Sigmoid colon (tissue), 7 donors: Measurements from ENCODE around the gene HTT. TPM values are rescaled to one million over a fixed set of nuclear protein-coding genes. Genes with fewer than 3 reads are reported as not detected.
A peak's percentile ranks its signal among the peaks of the same experiment; 100 is the strongest.

Experiments used
- DNase-seq: peaks from one replicate; pipeline ENCODE4 v3.0.0-alpha.2; 2019
- H3K27ac ChIP-seq, 4 donors: fragments of 200-600 bp; sonication (generic); one replicate each; pipeline ENCODE4 v1.5.1; 2016 to 2019; ENCODE audit warnings: mild to moderate bottlenecking in 1 of 4
- H3K27me3 ChIP-seq, 3 donors: fragments of 200-600 bp; sonication (generic); one replicate each; pipeline ENCODE4 v1.5.1; 2019; ENCODE audit warnings: mild to moderate bottlenecking in 1 of 3
- H3K36me3 ChIP-seq, 4 donors: fragments of 200-600 bp; sonication (generic); one replicate each; pipeline ENCODE4 v1.5.1; 2016 to 2019
- H3K4me1 ChIP-seq, 4 donors: fragments of 200-600 bp; sonication (generic); one replicate each; pipeline ENCODE4 v1.5.1; 2017 to 2019
- H3K4me3 ChIP-seq, 4 donors: fragments of 200-600 bp; sonication (generic); one replicate each; pipeline ENCODE4 v1.5.1; 2017 to 2019; ENCODE audit warnings: mild to moderate bottlenecking in 2 of 4, moderate library complexity in 1 of 4
- H3K9me3 ChIP-seq, 4 donors: fragments of 200-600 bp in 3 of 4; sonication (generic) in 3 of 4; one replicate each; pipeline versions ENCODE4 v1.5.1 to v1.6.1; 2013 to 2019
- EP300 ChIP-seq, 4 donors: sonication (generic); formaldehyde crosslinking; IDR thresholded peaks; one replicate each; pipeline ENCODE4 v1.6.1; 2017; ENCODE audit warnings: antibody characterized with exemption in 4 of 4
- POLR2A ChIP-seq, 2 donors: fragments of 450-650 bp; IDR thresholded peaks; one replicate each; pipeline ENCODE4 v1.6.1; 2016; ENCODE audit warnings: antibody characterized with exemption in 2 of 2, mild to moderate bottlenecking in 2 of 2, moderate library complexity in 2 of 2
- POLR2AphosphoS5 ChIP-seq, 4 donors: sonication (generic); formaldehyde crosslinking; IDR thresholded peaks; one replicate each; pipeline ENCODE4 v1.6.1; 2017; ENCODE audit warnings: antibody characterized with exemption in 4 of 4
- WGBS, 2 donors: extraction: QIAGEN DNeasy Blood & Tissue Kit; methylation state at CpG; one replicate each; pipeline ENCODE4 v1.1.7; 2013; 5-methylcytosine and 5-hydroxymethylcytosine counted together
- intact Hi-C: fragments of 100-400 bp; cut with DNase I; formaldehyde crosslinking; loops from one replicate; pipeline ENCODE4 v1.15.1; 2023
- polyA plus RNA-seq, 3 donors: library from polyadenylated mRNA; stranded (reverse); fragments of 200-250 nt; gene quantifications; one replicate each; pipeline ENCODE4 v1.2.3, GENCODE V29; 2013
- total RNA-seq, 4 donors: library from RNA; depleted of rRNA; stranded (reverse); fragments of >200 nt; gene quantifications; one replicate each; pipeline ENCODE4 v1.1.0, GENCODE V29; 2016
- TF ChIP-seq, protein P1 (sequence below), 4 experiments: fragments of 450-650 bp in 3 of 4; fragments of 200-600 bp in 1 of 4; IDR thresholded peaks; one replicate each; pipeline ENCODE4 v1.5.1; 2016 to 2019; ENCODE audit warnings: antibody characterized with exemption in 4 of 4, mild to moderate bottlenecking in 3 of 4, moderate library complexity in 2 of 4
- donor health status: healthy with polysubstance abuse.
- donor health status: Bipolar disorder and iron deficiency.
- donor health status: healthy.

HTT gene
- total and polyA plus RNA-seq, 7 donors, result 6.5 to 41.5 (median 22.7) TPM

DNA sequence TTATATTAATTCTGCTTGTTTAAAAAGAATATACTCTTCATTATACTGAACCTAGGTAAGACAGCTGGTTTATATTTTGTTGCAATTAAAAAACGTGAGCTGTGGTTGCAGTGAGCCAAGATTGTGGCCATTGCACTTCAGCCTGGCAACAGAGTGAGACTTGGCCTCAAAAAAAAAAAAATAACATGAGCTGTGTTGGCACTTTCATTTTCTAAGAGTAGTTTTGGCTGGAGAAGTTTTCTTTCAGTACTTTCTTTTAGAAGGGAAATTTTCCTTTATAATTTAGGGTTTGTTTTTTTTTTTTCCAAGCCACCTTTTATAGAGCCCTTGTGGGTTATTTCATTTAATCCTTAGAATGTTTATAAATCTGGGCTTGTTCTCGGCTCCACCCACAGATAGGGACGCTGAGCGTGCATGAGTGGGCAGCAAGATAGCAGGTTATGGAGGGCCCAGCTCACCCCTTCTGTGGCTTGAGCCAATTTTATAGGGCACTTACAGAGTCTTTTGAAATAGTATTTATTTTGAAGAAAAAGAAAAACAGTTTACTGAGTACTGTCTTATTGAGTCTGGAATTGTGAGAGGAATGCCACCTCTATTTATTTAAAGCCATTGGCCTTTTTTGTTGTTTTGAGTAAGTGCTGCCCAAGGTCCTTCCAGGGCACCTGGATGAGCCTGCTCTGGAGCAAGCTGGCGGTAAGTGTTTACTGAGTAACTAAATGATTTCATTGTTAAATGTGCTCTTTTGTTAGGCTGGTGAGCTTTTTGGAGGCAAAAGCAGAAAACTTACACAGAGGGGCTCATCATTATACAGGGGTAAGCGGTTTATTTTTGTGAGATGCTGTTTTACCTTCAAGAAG is 60.9 kb downstream of the HTT start:
- TF ChIP-seq EP300 (IDR thresholded peaks at IDR 0.05) (no peak), POLR2AphosphoS5 (IDR thresholded peaks at IDR 0.05) (no peak), POLR2A (IDR thresholded peaks at IDR 0.05) (no peak)
- TF ChIP-seq, protein P1, sequence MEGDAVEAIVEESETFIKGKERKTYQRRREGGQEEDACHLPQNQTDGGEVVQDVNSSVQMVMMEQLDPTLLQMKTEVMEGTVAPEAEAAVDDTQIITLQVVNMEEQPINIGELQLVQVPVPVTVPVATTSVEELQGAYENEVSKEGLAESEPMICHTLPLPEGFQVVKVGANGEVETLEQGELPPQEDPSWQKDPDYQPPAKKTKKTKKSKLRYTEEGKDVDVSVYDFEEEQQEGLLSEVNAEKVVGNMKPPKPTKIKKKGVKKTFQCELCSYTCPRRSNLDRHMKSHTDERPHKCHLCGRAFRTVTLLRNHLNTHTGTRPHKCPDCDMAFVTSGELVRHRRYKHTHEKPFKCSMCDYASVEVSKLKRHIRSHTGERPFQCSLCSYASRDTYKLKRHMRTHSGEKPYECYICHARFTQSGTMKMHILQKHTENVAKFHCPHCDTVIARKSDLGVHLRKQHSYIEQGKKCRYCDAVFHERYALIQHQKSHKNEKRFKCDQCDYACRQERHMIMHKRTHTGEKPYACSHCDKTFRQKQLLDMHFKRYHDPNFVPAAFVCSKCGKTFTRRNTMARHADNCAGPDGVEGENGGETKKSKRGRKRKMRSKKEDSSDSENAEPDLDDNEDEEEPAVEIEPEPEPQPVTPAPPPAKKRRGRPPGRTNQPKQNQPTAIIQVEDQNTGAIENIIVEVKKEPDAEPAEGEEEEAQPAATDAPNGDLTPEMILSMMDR (IDR thresholded peaks at IDR 0.05), result no peak
- intact Hi-C loops, result no loop called here
- Histone ChIP-seq H3K9me3 (no peaks in the 10 kb centered on the region), H3K36me3 (peaks cover 16 to 76% (median 37%) of the 10 kb centered on the region in 4 donors), H3K4me3 (peak overlapping the region in 3 of 4 donors; percentile 7 to 34 (median 10)), H3K4me1 (peaks cover 0 to 20% (median 6%) of the 10 kb centered on the region in 4 donors), H3K27ac (peak overlapping the region; percentile 41 to 64 (median 58)), H3K27me3 (no peaks in the 10 kb centered on the region)
- 66 to 75% methylated on average over 6 of the region's 6 CpGs for WGBS, 2 donors
- DNase-seq, result no peak

DNA sequence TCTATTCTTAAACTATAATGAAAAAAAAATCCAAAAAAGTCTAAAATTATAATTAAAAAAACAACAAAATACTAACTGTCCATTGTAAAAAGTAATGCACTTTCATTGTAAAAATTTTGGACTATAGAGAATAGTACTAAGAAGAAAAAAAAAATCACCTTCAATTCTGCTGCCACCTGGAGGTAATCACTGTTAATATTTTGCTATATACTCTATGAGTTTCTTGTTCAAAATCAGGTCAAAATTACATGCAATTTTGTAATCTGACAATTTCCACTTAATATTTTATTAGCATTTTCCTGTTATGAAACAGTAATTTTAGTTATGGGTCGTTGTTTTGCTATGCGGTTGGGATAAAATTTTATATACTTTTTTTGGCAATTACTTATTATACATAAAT is 62.0 kb downstream of the HTT start:
- no peak for TF ChIP-seq POLR2AphosphoS5 (IDR thresholded peaks at IDR 0.05)
- no peak for TF ChIP-seq POLR2A (IDR thresholded peaks at IDR 0.05)
- TF ChIP-seq, protein P1 (IDR thresholded peaks at IDR 0.05), result no peak
- TF ChIP-seq EP300 (IDR thresholded peaks at IDR 0.05), result no peak
- intact Hi-C loops, result no loop called here
- H3K4me1 ChIP-seq, result peaks cover 0 to 20% (median 6%) of the 10 kb centered on the region in 4 donors
- WGBS, 2 donors, result 91 to 96% methylated on average over 2 of the region's 2 CpGs
- peaks cover 10 to 76% (median 31%) of the 10 kb centered on the region in 4 donors for H3K36me3 ChIP-seq
- H3K27me3 ChIP-seq, result no peaks in the 10 kb centered on the region
- H3K9me3 ChIP-seq, result no peaks in the 10 kb centered on the region
- H3K4me3 ChIP-seq, result no peak overlapping the region
- peak overlapping the region in 1 of 4 donors; percentile 61 for H3K27ac ChIP-seq
- DNase-seq, result no peak

DNA sequence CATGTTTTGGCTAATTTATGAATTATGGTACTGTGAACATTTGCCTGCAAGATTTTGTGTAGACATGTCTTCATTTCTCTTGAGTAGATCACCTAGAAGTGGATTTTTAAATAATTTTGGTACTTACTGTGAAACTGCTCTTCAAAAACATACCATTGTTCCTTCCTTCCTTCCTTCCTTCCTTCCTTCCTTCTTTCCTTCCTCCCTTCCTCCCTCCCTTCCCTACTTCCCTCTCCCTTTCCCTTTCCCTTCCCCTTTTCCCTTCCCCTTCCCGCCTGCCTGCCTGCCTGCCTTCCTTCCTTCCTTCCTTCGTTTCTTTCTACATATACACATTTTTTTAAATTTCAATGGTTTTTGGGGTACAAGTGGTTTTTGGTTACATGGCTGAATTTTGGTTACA is 63.4 kb downstream of the HTT start:
- no peak for DNase-seq
- peaks cover 0 to 20% (median 6%) of the 10 kb centered on the region in 4 donors for H3K4me1 ChIP-seq
- intact Hi-C loops, result loop anchor here (1.0 kb wide), 1 partner anchor 32 kb away; no protein-coding TSS in a partner anchor
- peaks cover 1 to 76% (median 19%) of the 10 kb centered on the region in 4 donors for H3K36me3 ChIP-seq
- TF ChIP-seq POLR2AphosphoS5 (IDR thresholded peaks at IDR 0.05) (no peak), POLR2A (IDR thresholded peaks at IDR 0.05) (no peak), EP300 (IDR thresholded peaks at IDR 0.05) (no peak)
- TF ChIP-seq, protein P1 (IDR thresholded peaks at IDR 0.05), result no peak
- no peak overlapping the region for H3K27ac ChIP-seq
- WGBS, 2 donors, result 81 to 90% methylated on average over 2 of the region's 2 CpGs
- no peaks in the 10 kb centered on the region for H3K27me3 ChIP-seq
- no peaks in the 10 kb centered on the region for H3K9me3 ChIP-seq
- no peak overlapping the region for H3K4me3 ChIP-seq

DNA sequence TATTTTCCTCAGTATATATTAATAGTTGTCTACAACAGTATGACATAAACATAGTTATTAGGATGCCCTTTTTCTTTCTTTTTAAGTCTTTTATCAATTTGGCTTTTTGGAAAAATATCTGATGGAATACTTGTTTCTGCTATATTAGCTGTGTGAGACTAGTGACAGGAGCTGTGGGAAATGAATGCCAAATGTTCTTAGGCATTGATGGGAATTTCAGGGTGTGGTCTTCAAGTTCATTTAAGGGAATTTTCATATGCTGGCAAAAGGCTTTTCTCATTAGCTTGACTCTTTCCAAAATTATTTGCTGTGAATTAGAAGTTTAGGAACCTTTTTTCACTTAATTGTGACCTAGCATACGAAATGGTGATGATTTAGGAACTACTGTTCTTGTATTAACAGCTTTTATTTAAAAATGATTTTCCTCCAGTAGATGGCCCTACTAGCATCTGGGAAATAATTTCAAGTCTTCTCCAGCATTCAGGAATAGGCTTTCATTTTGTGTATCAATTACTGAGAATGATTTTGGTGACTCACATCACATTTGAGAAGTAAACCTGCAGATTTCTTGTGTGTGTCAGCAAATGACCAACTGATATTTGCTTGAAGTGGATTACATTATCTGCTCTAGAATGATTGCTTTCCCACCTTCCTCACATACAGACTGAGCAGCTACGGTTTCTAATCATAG is 70.9 kb downstream of the HTT start:
- WGBS, 2 donors, result 91 to 92% methylated on average over 2 of the region's 2 CpGs
- intact Hi-C loops, result no loop called here
- peaks cover 4 to 93% (median 30%) of the 10 kb centered on the region in 4 donors for H3K36me3 ChIP-seq
- no peak overlapping the region for H3K27ac ChIP-seq
- no peaks in the 10 kb centered on the region for H3K27me3 ChIP-seq
- H3K4me3 ChIP-seq, result no peak overlapping the region
- DNase-seq, result no peak
- no peaks in the 10 kb centered on the region for H3K9me3 ChIP-seq
- TF ChIP-seq POLR2AphosphoS5 (IDR thresholded peaks at IDR 0.05) (no peak), EP300 (IDR thresholded peaks at IDR 0.05) (no peak), POLR2A (IDR thresholded peaks at IDR 0.05) (no peak)
- TF ChIP-seq, protein P1 (IDR thresholded peaks at IDR 0.05), result no peak
- H3K4me1 ChIP-seq, result no peaks in the 10 kb centered on the region
